Breast epithelium (tissue), 3 donors: Measurements from ENCODE around the gene NKX6-2.

Source experiments
- CTCF ChIP-seq, 3 donors: fragments of 450-650 bp; IDR thresholded peaks; one replicate each; pipeline ENCODE4 v1.5.1; 2016 to 2017; ENCODE audit warnings: antibody characterized with exemption in 3 of 3, mild to moderate bottlenecking in 3 of 3, moderate library complexity in 3 of 3
- POLR2A ChIP-seq: fragments of 450-650 bp; IDR thresholded peaks from one replicate; pipeline ENCODE4 v1.6.1; 2016; ENCODE audit warnings: antibody characterized with exemption, mild to moderate bottlenecking, moderate library complexity
- POLR2AphosphoS5 ChIP-seq, 3 donors: sonication (generic); formaldehyde crosslinking; IDR thresholded peaks; one replicate each; pipeline ENCODE4 v1.6.1; 2017; ENCODE audit warnings: antibody characterized with exemption in 3 of 3

- TF ChIP-seq CTCF (IDR thresholded peaks at IDR 0.05) (no peak), POLR2A (no peak), POLR2AphosphoS5 (IDR thresholded peaks at IDR 0.05) (no peak)
Measured at GRCh38 chr10:132798403-132798802, 12.5 kb upstream of the NKX6-2 start.
